ENCODE data around the gene FUOM. TPM values are rescaled to one million over a fixed set of nuclear protein-coding genes. Genes with fewer than 3 reads are reported as not detected.

Gene FUOM
- total and polyA plus RNA-seq, 2 donors (not counting 3 experiments of a cell fraction or from before 2014, with no cell fraction given), result 17.4 to 33.9 TPM

DNA sequence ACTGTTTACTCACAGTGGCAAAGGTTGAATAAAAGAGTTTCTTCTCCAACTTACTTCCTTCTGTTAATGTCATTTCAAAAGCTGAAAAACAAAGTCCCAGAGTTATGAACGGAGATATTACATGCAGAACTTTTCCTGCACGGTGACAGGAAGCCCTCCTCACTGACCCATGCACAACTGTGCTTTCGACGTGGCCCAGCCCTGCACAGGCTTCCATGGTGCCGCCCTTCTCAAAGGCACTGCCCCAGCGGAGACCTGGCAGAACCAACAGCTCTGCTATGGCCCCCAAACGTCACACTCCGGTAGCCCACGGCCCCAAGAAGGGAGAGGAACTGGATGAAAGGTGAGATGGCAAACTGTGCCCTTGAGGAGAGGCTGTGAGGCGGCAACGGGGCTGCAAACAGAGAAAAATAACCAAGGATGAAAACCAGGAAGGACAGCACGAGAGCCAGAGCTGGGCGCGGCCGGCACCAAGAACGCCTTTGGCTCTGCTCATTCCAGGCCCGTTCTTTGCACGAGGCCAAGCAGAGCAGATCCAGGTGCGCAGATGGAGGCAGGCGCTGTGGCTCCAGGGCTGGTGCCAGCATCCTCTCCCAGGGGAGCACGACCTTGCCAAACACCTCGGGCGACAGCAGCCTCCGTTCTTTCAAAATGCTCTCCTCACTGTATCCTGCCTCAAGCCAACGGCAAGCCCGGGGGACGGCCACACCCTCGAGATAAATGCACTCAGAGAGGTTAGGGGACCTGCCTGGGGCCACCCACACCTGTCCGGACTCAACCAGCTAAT, 7.0 kb upstream of the FUOM start:
- no peak overlapping the region for H2AFZ ChIP-seq (ENCODE audit: low read depth, low read length)
- BruUV-seq (replicated peaks), result no TSS peak
- POLR2A ChIA-PET, result no interaction called here
- FAIRE-seq (no peak), DNase-seq (ENCODE audit: low read depth, low spot score) (no peak)
- H3K9me1 ChIP-seq (replicated peaks; ENCODE audit: control insufficient read depth, extremely low read depth, insufficient read depth, low read length), result no peaks in the 10 kb centered on the region
- no peaks in the 10 kb centered on the region for H3K4me1 ChIP-seq (ENCODE audit: control insufficient read depth, extremely low read depth, insufficient read depth, low read length)
- no peaks in the 10 kb centered on the region for H4K20me1 ChIP-seq (replicated peaks; ENCODE audit: control insufficient read depth, extremely low read depth, insufficient read depth, low read length)
- H3K79me2 ChIP-seq (ENCODE audit: control insufficient read depth, insufficient read depth, low read length), result no peaks in the 10 kb centered on the region
- intact Hi-C loops (cut with micrococcal nuclease), result no loop called here
- no peaks in the 10 kb centered on the region for H3K27me3 ChIP-seq (ENCODE audit: control insufficient read depth in 2 of 2, insufficient read depth in 2 of 2, low read length in 2 of 2)
- H3K36me3 ChIP-seq (ENCODE audit: control insufficient read depth in 2 of 2, extremely low read depth in 1 of 2, insufficient read depth in 2 of 2, low read length in 2 of 2), result peaks cover 2 to 40% of the 10 kb centered on the region in 2 experiments
- H3K9me3 ChIP-seq (replicated peaks; ENCODE audit: control insufficient read depth, insufficient read depth, low read length), result no peaks in the 10 kb centered on the region
- H3K9ac ChIP-seq (replicated peaks; ENCODE audit: extremely low read depth, insufficient read depth, low read length), result no peak overlapping the region
- H3K4me3 ChIP-seq (replicated peaks in 1 of 3; ENCODE audit: insufficient read depth in 1 of 3, low read depth in 1 of 3, low read length in 3 of 3), result no peak overlapping the region
- no peak overlapping the region for H3K27ac ChIP-seq (ENCODE audit: insufficient read depth, low read depth, low read length)
- dilution Hi-C loops (cut with MboI; ENCODE audit: extremely low pct_ligation_motif_present, low sequenced_read_pairs), result no loop called here
- H3K4me2 ChIP-seq (ENCODE audit: insufficient read depth, low read length), result no peak overlapping the region
- CTCF ChIA-PET, result no interaction called here
- TF ChIP-seq FOS (IDR thresholded peaks at IDR 0.05; ENCODE audit: borderline replicate concordance, insufficient read depth, low read length) (no peak), JUN (IDR thresholded peaks at IDR 0.05; ENCODE audit: borderline replicate concordance, insufficient read depth, insufficient read length, low read depth) (no peak)

DNA sequence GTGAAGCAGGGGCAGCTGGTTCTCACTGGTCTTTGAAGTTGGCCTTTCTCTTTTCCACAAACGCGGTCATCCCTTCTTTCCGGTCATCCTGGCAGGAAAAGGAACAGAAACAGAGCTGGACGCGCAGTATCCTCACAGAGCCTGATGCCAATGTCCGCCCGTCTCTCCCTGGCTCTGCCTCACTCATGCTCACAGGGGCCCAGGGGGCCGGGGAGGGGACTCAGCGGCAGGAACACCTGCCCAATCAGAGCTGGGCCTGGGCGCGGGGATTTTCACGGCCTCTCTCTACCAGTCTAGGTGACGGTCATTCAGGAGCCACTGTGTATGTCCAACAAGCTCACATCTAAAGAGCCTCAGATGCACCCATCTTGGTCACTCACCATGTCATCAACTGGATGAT, 5.0 kb upstream of the FUOM start:
- Histone ChIP-seq H3K36me3 (ENCODE audit: control insufficient read depth in 2 of 2, extremely low read depth in 1 of 2, insufficient read depth in 2 of 2, low read length in 2 of 2) (peaks cover 0 to 27% of the 10 kb centered on the region in 2 experiments), H3K9ac (replicated peaks; ENCODE audit: extremely low read depth, insufficient read depth, low read length) (no peak overlapping the region), H3K4me2 (ENCODE audit: insufficient read depth, low read length) (no peak overlapping the region), H3K79me2 (ENCODE audit: control insufficient read depth, insufficient read depth, low read length) (no peaks in the 10 kb centered on the region), H4K20me1 (replicated peaks; ENCODE audit: control insufficient read depth, extremely low read depth, insufficient read depth, low read length) (no peaks in the 10 kb centered on the region), H3K9me3 (replicated peaks; ENCODE audit: control insufficient read depth, insufficient read depth, low read length) (no peaks in the 10 kb centered on the region), H3K4me3 (replicated peaks in 1 of 3; ENCODE audit: insufficient read depth in 1 of 3, low read depth in 1 of 3, low read length in 3 of 3) (no peak overlapping the region), H3K4me1 (ENCODE audit: control insufficient read depth, extremely low read depth, insufficient read depth, low read length) (no peaks in the 10 kb centered on the region), H3K9me1 (replicated peaks; ENCODE audit: control insufficient read depth, extremely low read depth, insufficient read depth, low read length) (no peaks in the 10 kb centered on the region), H2AFZ (ENCODE audit: low read depth, low read length) (no peak overlapping the region), H3K27ac (ENCODE audit: insufficient read depth, low read depth, low read length) (no peak overlapping the region), H3K27me3 (ENCODE audit: control insufficient read depth in 2 of 2, insufficient read depth in 2 of 2, low read length in 2 of 2) (no peaks in the 10 kb centered on the region)
- no peak for TF ChIP-seq POLR2A (IDR thresholded peaks at IDR 0.05; ENCODE audit: low read depth, low read length)
- no peak for TF ChIP-seq POLR2AphosphoS5 (IDR thresholded peaks at IDR 0.05; ENCODE audit: insufficient read depth, low read depth, low read length)
- TF ChIP-seq FOS (IDR thresholded peaks at IDR 0.05; ENCODE audit: borderline replicate concordance, insufficient read depth, low read length), result no peak
- no peak for TF ChIP-seq JUN (IDR thresholded peaks at IDR 0.05; ENCODE audit: borderline replicate concordance, insufficient read depth, insufficient read length, low read depth)
- TF ChIP-seq EZH2 (IDR thresholded peaks at IDR 0.05; ENCODE audit: borderline replicate concordance, low read depth, low read length, severe bottlenecking), result no peak
- no peak for TF ChIP-seq MYC (IDR thresholded peaks at IDR 0.05; ENCODE audit: low read depth, low read length)
- TF ChIP-seq, protein P1, sequence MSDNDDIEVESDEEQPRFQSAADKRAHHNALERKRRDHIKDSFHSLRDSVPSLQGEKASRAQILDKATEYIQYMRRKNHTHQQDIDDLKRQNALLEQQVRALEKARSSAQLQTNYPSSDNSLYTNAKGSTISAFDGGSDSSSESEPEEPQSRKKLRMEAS (IDR thresholded peaks at IDR 0.05; ENCODE audit: insufficient read depth, insufficient read length), result no peak
- TF ChIP-seq, protein P2, sequence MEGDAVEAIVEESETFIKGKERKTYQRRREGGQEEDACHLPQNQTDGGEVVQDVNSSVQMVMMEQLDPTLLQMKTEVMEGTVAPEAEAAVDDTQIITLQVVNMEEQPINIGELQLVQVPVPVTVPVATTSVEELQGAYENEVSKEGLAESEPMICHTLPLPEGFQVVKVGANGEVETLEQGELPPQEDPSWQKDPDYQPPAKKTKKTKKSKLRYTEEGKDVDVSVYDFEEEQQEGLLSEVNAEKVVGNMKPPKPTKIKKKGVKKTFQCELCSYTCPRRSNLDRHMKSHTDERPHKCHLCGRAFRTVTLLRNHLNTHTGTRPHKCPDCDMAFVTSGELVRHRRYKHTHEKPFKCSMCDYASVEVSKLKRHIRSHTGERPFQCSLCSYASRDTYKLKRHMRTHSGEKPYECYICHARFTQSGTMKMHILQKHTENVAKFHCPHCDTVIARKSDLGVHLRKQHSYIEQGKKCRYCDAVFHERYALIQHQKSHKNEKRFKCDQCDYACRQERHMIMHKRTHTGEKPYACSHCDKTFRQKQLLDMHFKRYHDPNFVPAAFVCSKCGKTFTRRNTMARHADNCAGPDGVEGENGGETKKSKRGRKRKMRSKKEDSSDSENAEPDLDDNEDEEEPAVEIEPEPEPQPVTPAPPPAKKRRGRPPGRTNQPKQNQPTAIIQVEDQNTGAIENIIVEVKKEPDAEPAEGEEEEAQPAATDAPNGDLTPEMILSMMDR (IDR thresholded peaks at IDR 0.05; ENCODE audit: extremely low read depth in 1 of 2, insufficient read depth in 1 of 2, low read depth in 1 of 2, low read length in 2 of 2), result no peak
- TF ChIP-seq GATA2 (IDR thresholded peaks at IDR 0.05; ENCODE audit: insufficient read depth, insufficient read length, low read depth, low read length), result no peak
- no peak for FAIRE-seq
- BruUV-seq (replicated peaks), result no TSS peak
- dilution Hi-C loops (cut with MboI; ENCODE audit: extremely low pct_ligation_motif_present, low sequenced_read_pairs) (no loop called here), intact Hi-C loops (cut with micrococcal nuclease) (no loop called here)
- ChIA-PET POLR2A (no interaction called here), CTCF (no interaction called here)
- no peak for DNase-seq (ENCODE audit: low read depth, low spot score)

Data from endothelial cell of umbilical vein (primary cell).